ENCODE results near the gene TMEM150C.

TMEM150C gene

DNA sequence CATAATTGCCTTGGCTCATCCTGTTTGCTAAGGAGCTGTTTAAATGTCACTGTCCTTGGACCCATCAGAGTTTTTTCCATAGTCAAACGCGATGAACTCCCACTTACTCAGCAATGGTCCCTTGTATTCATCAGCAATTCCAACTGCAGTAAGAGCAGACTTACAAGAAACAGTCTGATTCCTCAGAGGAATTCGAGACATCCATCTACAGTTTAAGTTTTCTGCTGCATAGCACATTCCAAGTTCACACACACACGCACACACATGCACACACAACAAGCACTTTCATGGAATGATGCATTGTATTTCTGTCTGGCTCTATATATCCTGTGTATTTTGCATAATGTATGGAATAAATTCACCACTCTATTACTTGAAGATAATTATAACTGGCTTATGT lies 32.7 kb upstream of the TMEM150C start:
- no peak for DNase-seq (ENCODE audit: extremely low read depth, low read depth)
- TF ChIP-seq, protein P1, sequence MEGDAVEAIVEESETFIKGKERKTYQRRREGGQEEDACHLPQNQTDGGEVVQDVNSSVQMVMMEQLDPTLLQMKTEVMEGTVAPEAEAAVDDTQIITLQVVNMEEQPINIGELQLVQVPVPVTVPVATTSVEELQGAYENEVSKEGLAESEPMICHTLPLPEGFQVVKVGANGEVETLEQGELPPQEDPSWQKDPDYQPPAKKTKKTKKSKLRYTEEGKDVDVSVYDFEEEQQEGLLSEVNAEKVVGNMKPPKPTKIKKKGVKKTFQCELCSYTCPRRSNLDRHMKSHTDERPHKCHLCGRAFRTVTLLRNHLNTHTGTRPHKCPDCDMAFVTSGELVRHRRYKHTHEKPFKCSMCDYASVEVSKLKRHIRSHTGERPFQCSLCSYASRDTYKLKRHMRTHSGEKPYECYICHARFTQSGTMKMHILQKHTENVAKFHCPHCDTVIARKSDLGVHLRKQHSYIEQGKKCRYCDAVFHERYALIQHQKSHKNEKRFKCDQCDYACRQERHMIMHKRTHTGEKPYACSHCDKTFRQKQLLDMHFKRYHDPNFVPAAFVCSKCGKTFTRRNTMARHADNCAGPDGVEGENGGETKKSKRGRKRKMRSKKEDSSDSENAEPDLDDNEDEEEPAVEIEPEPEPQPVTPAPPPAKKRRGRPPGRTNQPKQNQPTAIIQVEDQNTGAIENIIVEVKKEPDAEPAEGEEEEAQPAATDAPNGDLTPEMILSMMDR (IDR thresholded peaks at IDR 0.05; ENCODE audit: low read depth, low read length): no peak

DNA sequence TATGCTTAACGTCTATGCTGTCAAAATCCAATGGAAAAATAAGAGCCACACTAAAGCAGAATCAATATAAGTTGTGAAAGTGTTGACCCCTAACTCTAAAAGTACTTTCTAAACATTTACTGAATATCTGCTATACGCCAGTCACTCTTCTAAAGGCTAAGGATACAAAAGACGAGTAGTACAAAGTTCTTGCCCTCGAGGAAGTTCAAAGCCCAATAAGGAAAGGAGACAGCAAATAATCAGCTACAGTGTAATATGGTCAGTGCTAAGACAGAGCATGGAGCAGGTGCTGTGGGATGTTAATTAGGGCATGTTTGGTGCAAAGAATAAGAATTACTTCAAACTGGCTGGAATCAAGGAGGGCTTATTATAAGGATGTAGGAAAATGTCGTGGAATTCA lies 31.6 kb upstream of the TMEM150C start:
- no peak for DNase-seq (ENCODE audit: extremely low read depth, low read depth)
- TF ChIP-seq, protein P1 (IDR thresholded peaks at IDR 0.05; ENCODE audit: low read depth, low read length): no peak

GRCh38 chr4:82592639-82593038 lies 30.9 kb upstream of the TMEM150C start:
- no peak for DNase-seq (ENCODE audit: extremely low read depth, low read depth)
- TF ChIP-seq, protein P1 (IDR thresholded peaks at IDR 0.05; ENCODE audit: low read depth, low read length): no peak

DNA sequence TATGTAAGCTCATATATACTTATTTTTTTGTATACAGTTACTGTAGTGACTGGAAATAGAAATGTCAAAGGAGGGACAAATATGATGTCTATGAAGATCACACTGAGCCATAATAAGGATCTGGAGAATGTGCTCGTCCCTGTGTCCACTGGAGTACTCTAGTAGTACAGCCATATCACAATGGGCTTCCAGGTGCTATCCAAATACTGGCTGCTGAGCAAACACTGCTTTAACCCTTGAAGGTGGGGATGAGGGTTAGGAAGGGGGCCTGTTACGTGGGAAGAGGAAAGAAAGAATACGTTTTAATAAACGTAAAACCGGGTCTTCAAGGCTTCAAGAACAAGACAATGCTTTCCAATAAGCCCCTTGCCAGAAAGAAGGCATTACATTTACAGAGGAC lies 29.8 kb upstream of the TMEM150C start:
- TF ChIP-seq, protein P1 (IDR thresholded peaks at IDR 0.05; ENCODE audit: low read depth, low read length): no peak
- no peak for DNase-seq (ENCODE audit: extremely low read depth, low read depth)

DNA sequence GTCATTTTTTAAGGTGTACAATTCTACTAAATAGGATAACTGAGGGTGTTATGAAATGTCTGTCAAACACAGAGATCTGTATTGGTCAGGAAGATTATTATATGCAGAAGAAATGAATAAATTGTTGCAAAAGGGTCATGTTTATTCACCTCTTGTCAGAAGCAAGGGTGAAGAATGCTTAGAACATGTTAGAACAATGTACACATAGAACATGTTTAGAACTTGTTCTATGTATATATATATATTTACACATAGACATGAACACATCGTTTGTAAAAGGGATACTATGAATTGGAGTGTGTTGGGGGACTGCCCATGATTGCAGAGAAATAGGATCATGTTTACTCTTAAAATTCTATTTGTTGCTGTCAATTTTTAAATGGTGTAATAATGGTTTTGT lies 28.0 kb upstream of the TMEM150C start:
- TF ChIP-seq, protein P1 (IDR thresholded peaks at IDR 0.05; ENCODE audit: low read depth, low read length): no peak
- no peak for DNase-seq (ENCODE audit: extremely low read depth, low read depth)

DNA sequence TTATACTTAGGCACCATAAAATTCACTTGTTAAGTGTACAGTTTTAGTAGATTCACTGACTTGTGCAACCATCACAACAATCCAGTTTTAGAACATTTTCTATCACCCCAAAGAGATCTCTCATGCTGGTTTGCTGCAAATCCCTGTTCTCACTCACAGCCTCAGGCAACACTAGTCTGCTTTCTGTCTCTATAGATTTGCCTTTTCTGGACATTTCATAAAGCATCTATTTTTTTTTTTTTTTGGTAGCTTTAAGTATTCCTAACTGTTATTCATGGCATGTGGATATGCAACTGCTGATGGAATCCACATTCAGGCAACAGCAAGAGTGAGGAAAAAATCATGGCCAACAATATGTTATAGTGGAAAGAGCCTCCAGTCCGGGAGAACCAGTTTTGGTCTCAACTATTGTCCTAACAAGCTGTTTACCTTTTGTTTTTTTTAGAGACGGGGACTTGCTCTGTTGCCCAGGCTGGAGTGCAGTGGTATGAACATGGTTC lies 27.0 kb upstream of the TMEM150C start:
- DNase-seq (ENCODE audit: extremely low read depth, low read depth): no peak
- TF ChIP-seq, protein P1 (IDR thresholded peaks at IDR 0.05; ENCODE audit: low read depth, low read length): no peak

DNA sequence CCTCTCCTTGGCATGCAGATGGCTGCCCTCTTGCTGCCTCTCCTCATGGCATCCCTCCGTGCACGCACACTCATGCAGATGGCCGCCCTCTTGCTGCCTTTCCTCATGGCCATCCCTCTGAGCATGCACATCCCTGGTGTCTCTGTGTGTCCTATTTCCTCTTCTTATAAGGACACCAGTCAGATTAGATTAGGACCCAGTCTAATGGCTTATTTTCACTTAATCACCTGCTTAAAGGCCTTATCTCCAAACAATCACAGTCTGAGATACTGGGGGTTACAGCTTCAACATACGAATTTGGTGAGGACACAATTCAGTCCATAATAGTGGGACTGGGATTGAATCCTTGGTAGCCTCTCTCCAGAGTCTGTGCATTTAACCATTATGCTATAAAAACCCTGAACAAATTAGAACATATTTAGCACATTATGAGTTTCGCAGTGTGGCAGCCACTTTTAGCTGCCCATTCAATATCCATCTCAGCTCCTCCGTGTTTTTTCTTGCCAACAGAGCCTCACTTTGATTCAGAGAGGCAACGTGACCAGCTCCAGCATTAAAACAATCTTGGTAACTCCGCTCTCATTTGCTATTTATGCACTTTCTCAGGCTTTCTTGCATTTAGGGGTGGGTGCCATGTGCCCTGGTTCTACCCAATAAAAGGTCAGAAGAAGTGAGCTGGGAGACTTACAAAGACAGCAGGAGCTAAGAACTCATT lies 26.2 kb upstream of the TMEM150C start:
- TF ChIP-seq, protein P1 (IDR thresholded peaks at IDR 0.05; ENCODE audit: low read depth, low read length): no peak
- DNase-seq (ENCODE audit: extremely low read depth, low read depth): no peak

Measured in AG09319 (cell line).